Dermis lymphatic vessel endothelial cell (primary cell): ENCODE data around the gene GZF1. TPM values are rescaled to one million over a fixed set of nuclear protein-coding genes. Genes with fewer than 3 reads are reported as not detected.

ENCODE experiments used
- total RNA-seq: library from RNA; depleted of rRNA; stranded (reverse); fragments of >200 nt; gene quantifications from 2 replicates; pipeline ENCODE4 v1.2.1, GENCODE V29; 2014

Gene GZF1
- 17.0 and 20.0 TPM in 2 replicates for total RNA-seq

DNA sequence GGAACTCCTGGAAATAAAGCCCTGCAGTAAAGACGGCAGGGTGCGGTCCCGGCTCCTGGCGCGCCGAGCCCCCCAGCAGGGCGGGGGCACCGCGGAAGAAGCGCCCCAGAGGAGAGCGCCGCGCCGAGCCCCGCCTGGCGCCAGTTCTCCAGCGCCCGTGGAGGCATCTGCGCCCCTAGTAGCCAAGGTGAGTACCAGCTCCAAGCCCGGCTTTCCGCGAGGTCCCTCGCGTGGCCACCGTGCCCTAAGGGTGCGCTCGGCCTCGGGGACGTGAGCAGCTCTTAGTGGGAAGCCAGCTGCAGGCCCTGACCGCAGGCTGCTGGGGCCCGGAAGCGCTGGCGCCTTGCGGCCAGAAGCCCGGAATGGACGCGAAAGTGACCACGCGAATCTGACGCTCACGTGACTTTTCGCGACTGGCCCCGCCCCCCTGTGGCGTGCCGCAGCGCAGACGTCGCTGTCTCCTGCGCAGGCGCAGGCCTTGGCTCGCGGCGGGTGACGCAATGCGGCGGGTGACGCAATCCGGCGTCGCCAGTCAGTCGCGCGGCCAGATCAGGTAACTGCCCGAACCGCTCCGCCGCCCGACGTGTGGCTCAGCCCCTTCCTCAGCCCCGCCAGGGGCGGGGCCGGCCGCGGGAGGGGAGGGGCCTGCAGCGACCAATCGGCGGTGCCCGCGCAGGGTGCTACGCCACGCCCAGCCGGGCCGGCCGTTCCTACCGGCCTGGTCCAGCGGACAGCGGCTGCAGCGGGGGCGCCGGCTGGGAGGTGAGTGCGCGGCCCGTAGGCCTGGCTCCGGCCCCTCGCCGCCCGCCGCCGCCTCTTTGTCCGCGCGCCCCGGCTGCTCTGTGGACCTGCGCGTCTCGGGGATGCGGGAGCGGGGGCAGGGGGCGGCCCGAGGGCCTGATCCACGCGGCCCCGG, at the start of gene GZF1:
TSS of gene GZF1 (plus strand) at position 707 of the 916 bp plus-strand sequence. CDS start 2,202 bp downstream, outside the sequence.

GRCh38 chr20:23350196-23350903, 11.6 kb upstream of the GZF1 start, which contains the start of gene NXT1:
Gene NXT1, plus strand, starts transcription at chr20:23350791. Its CDS starts 3,251 bp downstream, at chr20:23354042.

DNA sequence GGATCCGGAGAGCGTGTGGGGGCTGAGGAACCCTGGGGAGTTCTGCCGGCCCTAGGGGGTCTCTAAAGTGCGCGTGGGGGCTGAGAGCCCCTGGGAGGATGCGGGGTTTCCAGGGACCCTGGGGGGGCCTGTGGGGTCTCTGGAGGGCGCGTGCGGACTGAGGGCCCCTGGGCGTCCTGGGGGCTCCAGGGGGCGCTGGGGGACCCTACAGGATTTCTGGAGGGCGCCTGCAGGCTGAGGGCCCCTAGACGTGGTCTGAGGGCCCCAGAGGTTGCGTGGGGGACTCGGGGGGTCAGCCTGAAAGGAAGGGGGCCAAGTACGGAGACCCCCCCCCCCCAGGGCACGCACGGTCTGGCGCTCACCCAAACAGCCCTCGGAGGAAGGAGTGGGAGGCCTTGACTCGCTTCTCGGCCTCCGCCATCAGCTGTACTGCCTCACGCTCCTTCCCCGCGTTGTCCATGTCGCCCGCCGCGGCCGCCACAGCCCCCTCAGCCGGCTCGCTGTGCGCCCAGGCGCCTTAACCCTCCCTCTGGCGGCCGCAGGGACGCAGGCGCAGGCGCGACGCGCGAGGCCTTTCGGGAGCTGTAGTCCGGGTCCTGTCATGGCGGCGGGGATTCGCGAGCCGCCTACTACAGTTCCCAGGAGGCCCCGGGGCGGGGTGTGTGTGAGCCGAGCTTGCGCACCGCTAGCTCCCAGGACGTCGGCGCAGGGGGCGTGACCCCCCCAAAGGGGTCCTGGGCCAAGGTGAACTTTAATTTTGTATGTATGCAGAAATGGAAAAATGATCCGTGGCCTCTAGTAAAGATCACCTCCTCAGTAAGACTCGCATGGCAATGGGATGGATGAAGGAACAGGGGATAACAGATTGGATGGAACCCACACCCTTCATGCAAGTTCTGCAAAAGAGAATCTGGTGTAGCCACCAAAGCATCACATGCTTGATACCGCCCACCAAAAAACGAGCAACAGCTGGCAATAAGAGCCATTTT, 59.3 kb downstream of the GZF1 start, which contains the start of gene NAPB:
TSS of gene NAPB (minus strand) at position 546 of the 989 bp plus-strand sequence. CDS start at position 460, 86 bp downstream.

Other genes starting within 250 kb of the GZF1 start
- gene NXT1, start 11.4 kb upstream of the GZF1 start, total RNA-seq = 21.6 and 24.6 TPM in 2 replicates
- 5.9 and 6.4 TPM in 2 replicates for gene NAPB, start 59.3 kb downstream of the GZF1 start, total RNA-seq
- gene CSTL1, start 77.5 kb downstream of the GZF1 start, total RNA-seq = not detected in 2 replicates
- not detected in 2 replicates for gene CST11, start 90.7 kb downstream of the GZF1 start, total RNA-seq
- gene CST8, start 128.9 kb downstream of the GZF1 start, total RNA-seq = not detected in 2 replicates
- not detected in 2 replicates for gene CST9L, start 206.3 kb downstream of the GZF1 start, total RNA-seq
- not detected in 2 replicates for gene CST9, start 243.7 kb downstream of the GZF1 start, total RNA-seq